NCI-H524 treated with DMSO at 0.1 percent for 48 hours (cell line): Measurements from ENCODE around the gene WNT3A.

Source experiments
- DNase-seq: peaks from one replicate; lab custom pipeline; 2025; lab: John Stamatoyannopoulos, UW

The WNT3A gene

DNA sequence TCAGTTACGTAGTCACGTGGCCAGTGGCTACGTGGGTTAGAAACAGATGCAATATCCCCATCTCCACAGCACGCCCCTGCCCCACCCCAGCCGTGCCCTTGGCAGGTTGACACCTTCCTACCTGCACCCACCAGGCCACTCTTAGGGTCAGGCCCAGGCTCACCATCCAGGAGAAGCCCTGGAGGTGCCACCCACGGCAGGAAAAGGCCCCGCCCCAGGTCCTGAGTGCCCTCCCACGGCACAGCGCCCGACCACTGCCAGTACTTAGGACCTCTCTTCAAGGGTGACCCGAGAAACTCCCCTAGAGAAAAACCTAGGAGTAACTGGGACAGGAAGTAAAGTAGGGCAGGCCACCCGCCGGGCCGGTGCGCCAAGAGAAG, 94.8 kb downstream of the WNT3A start:
- no peak for DNase-seq

- DNase-seq: no peak
Measured at GRCh38 chr1:228101994-228102790, 95.4 kb downstream of the WNT3A start.

- DNase-seq: peak; percentile 14
Measured at GRCh38 chr1:228102791-228103620, 96.2 kb downstream of the WNT3A start, which contains the start of gene C1orf35. C1orf35 (minus strand) TSS chr1:228103325; CDS start chr1:228103227, 98 bp downstream.

DNA sequence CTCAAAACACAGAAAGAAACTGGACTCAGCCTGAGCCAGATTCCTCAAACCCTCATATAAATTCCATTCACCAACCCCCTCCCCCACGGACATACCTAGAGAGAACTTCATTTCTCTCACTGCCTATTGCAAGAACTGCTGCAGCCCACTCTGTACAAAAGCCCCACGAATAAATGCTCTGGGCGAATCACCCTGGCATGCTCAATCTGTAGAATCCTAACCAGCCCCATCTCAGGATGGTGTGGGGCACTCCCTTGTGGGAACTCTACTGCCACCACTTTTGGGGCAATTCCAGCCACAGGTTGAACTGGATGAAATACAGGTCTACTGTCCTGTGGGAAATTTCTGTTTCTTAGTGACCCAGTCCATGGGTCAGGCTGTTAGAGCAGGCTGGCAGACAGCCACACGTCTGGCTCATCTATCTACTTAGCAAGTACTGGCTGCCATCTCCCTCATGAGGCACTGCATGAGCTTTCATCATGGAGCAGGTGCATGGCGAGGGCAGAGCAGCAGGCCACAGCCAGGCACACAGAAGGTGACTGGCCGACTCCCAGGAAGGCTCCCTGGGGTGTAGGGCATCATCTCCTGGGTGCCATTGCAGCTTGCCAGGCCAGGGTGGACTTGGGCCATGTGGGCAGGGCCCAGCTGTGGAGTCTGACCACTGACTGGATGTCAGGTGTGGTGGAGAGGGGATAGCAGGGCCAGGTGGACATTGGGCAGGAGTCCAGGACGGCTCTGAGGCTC, 97.9 kb downstream of the WNT3A start:
- no peak for DNase-seq

DNA sequence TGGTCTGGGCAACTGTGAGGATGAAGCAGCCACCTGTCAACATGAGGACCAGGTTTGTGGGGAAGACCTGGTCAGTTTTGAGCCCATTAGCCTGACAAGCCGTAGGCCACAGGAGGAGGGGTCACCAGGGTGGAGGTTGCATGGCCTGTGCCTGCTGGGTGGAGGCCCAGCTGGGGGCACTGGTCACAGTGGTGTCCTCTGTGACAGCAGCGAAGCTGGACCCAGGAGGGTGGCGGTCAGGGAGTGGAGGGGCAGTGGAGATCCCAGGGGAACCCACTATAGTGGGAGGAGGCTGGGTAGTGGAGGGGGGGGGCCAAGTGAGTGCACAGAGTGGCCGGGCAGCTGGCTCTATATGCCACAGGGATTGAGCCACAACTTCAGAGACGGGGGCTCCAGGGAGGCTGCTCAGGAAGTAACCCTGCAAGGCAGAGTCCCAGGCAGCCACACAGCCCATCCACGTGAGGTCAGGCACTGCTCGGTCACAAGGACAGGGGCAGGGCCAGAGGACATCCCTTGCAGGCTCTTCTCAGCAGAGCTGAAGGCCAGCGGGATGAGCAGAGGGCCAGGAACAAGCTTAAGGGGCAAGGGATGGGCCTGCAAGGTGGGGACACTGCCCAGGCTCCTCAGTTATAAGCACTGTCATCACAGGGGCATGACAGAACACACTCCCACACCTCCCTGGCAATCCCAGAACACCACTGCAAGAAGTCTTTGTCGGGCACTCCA, 98.6 kb downstream of the WNT3A start:
- DNase-seq: no peak

DNA sequence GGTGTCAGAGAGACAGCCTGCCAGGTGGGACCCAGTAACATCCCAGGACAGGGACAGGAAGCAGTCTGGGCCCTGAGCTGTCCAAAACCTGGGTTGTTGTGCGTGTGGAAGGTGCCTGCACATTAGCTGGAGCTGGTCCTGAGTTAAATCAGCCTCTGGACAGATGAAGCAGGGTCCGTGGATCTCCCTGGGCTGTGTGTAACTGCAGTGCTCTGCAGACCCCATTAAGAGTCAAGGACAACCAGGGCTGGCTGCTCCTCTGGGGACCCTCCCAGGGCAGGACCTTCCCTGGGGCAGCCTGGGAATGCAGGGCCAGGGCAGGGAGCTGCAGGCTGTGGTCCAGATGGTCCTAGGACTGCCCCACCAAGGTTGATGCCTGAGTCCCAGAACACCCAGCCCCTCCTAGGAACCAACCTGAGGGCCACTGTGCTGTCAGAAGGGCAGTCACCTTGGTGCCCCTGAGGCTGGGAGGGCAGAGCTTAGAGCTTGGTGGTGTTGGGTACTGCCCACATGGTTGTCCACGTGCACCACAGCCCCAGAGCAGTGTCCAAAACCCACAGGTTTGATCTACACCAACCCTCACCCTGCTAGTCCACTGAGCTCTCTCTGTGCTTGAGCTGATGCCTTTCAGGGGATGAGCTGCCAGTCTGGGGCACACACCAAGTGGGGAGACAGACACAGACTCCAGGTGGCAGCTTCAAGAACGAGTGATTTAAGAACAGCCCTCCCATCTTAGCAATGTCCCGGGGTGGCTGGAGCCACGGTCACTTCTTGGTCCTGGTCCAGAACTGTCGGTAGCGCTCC, 99.4 kb downstream of the WNT3A start:
- DNase-seq: no peak

DNA sequence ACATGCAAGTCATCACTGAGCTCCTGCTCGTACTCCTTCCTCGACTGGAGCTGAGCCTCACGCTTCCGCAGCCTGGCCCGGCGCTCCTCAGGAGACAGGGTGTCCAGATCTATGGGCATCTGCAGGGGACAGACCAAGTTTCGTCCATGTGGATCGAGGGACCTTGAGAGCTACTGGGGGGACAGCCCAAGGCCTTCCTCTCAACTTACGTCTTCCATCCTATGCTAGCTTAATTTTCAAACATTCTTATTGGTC, 99.9 kb downstream of the WNT3A start:
- no peak for DNase-seq

DNA sequence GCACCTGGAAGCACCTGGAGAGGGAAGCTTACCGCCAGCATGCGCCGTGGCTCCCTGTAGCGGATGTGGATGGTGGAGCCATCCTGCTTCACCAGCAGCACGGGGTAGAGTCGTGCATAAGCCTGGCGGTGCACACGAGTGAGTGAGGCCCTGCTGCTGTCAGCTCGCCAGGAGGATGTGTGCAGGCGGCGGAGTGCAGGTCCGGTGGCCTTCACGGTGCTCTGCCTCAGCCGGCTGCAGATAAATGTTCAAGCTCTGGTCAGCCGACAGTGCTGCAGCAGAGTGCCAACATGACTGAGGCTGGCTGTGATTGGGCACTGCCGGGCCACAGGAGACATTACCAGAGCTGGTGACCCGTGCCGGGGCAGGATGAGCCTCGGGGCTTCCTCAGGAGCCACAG, 100.8 kb downstream of the WNT3A start:
- no peak for DNase-seq

- DNase-seq: no peak
Measured at GRCh38 chr1:228108055-228108690, 101.4 kb downstream of the WNT3A start.

DNA sequence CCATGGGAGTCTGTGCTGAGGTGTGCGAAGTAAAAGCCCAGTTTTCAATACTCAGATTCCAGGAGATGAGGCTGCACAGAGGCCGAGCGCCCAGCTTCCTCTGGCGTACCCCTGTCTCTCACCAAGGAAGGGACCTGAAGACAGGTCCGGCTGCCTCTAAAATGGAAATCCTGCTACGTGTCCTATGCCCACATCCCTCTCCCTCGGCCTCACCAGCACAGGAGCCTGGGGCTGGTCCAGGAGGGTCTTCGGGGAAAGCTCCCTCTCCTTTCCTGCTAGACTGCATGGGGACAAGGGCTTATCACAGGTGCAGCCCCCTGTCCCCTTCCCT, 101.9 kb downstream of the WNT3A start:
- DNase-seq: no peak

GRCh38 chr1:228109073-228109961, 102.5 kb downstream of the WNT3A start, which contains the start of gene MRPL55:
MRPL55 (minus strand) TSS chr1:228109299; CDS start chr1:228108260, 1,039 bp downstream.
- DNase-seq: peak; percentile 62

DNA sequence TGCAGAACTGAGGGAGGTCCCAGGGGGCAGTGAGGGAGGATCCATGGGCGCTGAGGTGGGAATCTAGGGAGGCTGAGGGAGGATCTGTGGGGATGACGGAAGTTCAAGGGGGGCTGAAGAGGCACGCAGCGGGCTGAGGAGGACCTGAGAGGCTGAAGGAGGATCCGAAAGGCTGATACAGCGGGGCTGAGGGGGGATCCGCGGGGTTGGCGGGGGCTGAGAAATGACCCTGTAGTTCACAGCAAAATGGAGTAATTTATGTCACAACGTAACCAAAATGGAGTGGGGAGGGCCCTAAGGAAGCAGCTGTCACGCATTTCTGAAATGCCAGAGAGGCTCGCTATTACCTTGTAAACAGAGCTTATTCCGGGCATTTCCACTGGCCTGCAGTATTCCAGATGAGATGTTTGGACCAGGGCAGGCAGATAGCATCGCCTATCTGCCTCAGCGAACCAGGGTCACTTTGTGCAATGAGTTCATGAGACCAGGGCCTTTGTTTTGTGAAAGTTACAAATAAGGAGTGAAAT, 103.2 kb downstream of the WNT3A start:
- no peak for DNase-seq

GRCh38 chr1:228110556-228110955, 103.8 kb downstream of the WNT3A start:
- no peak for DNase-seq
